ENCODE results near the gene SEMA3G.

The SEMA3G gene

GRCh38 chr3:52388348-52388821 is 56.5 kb downstream of the SEMA3G start:
- H3K27ac ChIP-seq = no peak overlapping the region
- no peak for TF ChIP-seq CTCF (conservative IDR thresholded peaks at IDR 0.05; ENCODE audit: low read depth)
- ChIA-PET CTCF (interaction anchor here (2.0 kb wide), 1 partner anchor 49 kb away, joined by 6 read pairs; no protein-coding TSS in a partner anchor), POLR2A (ENCODE audit: low non-redundant PET) (no interaction called here)
- DNase-seq (ENCODE audit: low spot score) = no peak

GRCh38 chr3:52387481-52387880 is 57.4 kb downstream of the SEMA3G start:
- H3K27ac ChIP-seq = no peak overlapping the region
- CTCF ChIA-PET = interaction anchor here (2.0 kb wide), 1 partner anchor 48 kb away, joined by 6 read pairs; no protein-coding TSS in a partner anchor
- DNase-seq (ENCODE audit: low spot score) = no peak
- POLR2A ChIA-PET (ENCODE audit: low non-redundant PET) = no interaction called here
- no peak for TF ChIP-seq CTCF (conservative IDR thresholded peaks at IDR 0.05; ENCODE audit: low read depth)

- CTCF ChIA-PET = interaction anchor here (0.6 to 0.9 kb wide), 3 partner anchors 20 to 39 kb away, joined by 3 to 9 read pairs (median 3); no protein-coding TSS in a partner anchor
- no peak for TF ChIP-seq CTCF (conservative IDR thresholded peaks at IDR 0.05; ENCODE audit: low read depth)
- no peak for DNase-seq (ENCODE audit: low spot score)
- H3K27ac ChIP-seq = no peak overlapping the region
- POLR2A ChIA-PET (ENCODE audit: low non-redundant PET) = no interaction called here
Observed at GRCh38 chr3:52385157-52385556, 59.7 kb downstream of the SEMA3G start.

GRCh38 chr3:52384019-52384761 is 60.7 kb downstream of the SEMA3G start:
- CTCF ChIA-PET = interaction anchor here (0.6 to 1.0 kb wide), 3 partner anchors 20 to 40 kb away, joined by 3 to 9 read pairs (median 4); no protein-coding TSS in a partner anchor

GRCh38 chr3:52383446-52383845 is 61.5 kb downstream of the SEMA3G start:
- ChIA-PET POLR2A (ENCODE audit: low non-redundant PET) (no interaction called here), CTCF (interaction anchor here (0.6 kb wide), 1 partner anchor 220 kb away, joined by 4 read pairs; no protein-coding TSS in a partner anchor)
- no peak overlapping the region for H3K27ac ChIP-seq
- no peak for TF ChIP-seq CTCF (conservative IDR thresholded peaks at IDR 0.05; ENCODE audit: low read depth)
- no peak for DNase-seq (ENCODE audit: low spot score)

More at GRCh38 chr3:52384019-52384761, 60.7 kb downstream of the SEMA3G start:
- DNase-seq (ENCODE audit: low spot score) = no peak
- no peak overlapping the region for H3K27ac ChIP-seq
- POLR2A ChIA-PET (ENCODE audit: low non-redundant PET) = no interaction called here
- no peak for TF ChIP-seq CTCF (conservative IDR thresholded peaks at IDR 0.05; ENCODE audit: low read depth)

Data from RWPE1 (cell line).